ENCODE measurements around the gene TIGD1.

DNA sequence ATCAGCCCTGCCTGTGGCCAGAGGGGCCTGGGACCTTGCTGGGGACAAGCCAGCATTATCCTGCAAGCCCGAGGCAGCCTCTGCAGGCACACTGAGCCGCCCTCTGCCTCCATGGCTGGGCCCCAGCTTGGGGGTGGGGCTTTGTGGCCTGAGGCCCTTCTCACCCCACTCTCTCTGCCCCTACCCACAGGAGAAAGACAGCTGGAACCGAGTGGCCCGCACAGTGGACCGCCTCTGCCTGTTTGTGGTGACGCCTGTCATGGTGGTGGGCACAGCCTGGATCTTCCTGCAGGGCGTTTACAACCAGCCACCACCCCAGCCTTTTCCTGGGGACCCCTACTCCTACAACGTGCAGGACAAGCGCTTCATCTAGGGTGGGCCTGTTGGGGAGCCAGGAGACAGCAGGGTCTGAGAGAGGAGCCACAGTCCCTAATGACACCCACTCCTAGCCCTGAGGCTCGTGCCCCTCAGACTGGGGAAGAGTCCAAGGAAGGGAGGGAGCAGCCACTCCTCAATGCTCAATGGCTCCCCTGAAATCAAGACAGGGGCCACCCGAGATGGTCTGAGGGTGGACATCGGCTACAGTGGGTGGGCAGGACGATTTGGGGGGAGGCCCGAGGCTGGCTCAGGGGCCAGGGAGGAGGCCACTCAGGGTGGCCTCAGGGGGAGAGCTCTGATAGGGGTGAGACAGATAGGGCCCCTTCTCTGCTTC lies 15.3 kb downstream of the TIGD1 start:
- TF ChIP-seq ARNTL (CRISPR knock-in tag; IDR thresholded peaks at IDR 0.05; ENCODE audit: borderline replicate concordance, low read depth) (no peak), TOX (CRISPR knock-in tag; IDR thresholded peaks at IDR 0.05; ENCODE audit: borderline replicate concordance) (no peak), BACH2 (CRISPR knock-in tag; IDR thresholded peaks at IDR 0.05; ENCODE audit: borderline replicate concordance) (no peak), ZFP30 (CRISPR knock-in tag; IDR thresholded peaks at IDR 0.05) (no peak), TCF4 (CRISPR knock-in tag; IDR thresholded peaks at IDR 0.05; ENCODE audit: borderline replicate concordance) (no peak), PPARA (CRISPR knock-in tag; IDR thresholded peaks at IDR 0.05; ENCODE audit: borderline replicate concordance) (no peak), GLIS3 (CRISPR knock-in tag; IDR thresholded peaks at IDR 0.05) (no peak), OSR1 (CRISPR knock-in tag; IDR thresholded peaks at IDR 0.05) (no peak), CSDC2 (CRISPR knock-in tag; IDR thresholded peaks at IDR 0.05) (no peak), ZNF565 (CRISPR knock-in tag; conservative IDR thresholded peaks at IDR 0.05; ENCODE audit: low read depth) (no peak)
- TF ChIP-seq, protein P1, sequence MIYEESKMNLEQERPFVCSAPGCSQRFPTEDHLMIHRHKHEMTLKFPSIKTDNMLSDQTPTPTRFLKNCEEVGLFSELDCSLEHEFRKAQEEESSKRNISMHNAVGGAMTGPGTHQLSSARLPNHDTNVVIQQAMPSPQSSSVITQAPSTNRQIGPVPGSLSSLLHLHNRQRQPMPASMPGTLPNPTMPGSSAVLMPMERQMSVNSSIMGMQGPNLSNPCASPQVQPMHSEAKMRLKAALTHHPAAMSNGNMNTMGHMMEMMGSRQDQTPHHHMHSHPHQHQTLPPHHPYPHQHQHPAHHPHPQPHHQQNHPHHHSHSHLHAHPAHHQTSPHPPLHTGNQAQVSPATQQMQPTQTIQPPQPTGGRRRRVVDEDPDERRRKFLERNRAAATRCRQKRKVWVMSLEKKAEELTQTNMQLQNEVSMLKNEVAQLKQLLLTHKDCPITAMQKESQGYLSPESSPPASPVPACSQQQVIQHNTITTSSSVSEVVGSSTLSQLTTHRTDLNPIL (CRISPR knock-in tag; IDR thresholded peaks at IDR 0.05; ENCODE audit: low read depth) = no peak
- TF ChIP-seq, protein P2, sequence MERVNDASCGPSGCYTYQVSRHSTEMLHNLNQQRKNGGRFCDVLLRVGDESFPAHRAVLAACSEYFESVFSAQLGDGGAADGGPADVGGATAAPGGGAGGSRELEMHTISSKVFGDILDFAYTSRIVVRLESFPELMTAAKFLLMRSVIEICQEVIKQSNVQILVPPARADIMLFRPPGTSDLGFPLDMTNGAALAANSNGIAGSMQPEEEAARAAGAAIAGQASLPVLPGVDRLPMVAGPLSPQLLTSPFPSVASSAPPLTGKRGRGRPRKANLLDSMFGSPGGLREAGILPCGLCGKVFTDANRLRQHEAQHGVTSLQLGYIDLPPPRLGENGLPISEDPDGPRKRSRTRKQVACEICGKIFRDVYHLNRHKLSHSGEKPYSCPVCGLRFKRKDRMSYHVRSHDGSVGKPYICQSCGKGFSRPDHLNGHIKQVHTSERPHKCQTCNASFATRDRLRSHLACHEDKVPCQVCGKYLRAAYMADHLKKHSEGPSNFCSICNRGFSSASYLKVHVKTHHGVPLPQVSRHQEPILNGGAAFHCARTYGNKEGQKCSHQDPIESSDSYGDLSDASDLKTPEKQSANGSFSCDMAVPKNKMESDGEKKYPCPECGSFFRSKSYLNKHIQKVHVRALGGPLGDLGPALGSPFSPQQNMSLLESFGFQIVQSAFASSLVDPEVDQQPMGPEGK (CRISPR knock-in tag; IDR thresholded peaks at IDR 0.05; ENCODE audit: borderline replicate concordance) = no peak
- TF ChIP-seq, protein P3, sequence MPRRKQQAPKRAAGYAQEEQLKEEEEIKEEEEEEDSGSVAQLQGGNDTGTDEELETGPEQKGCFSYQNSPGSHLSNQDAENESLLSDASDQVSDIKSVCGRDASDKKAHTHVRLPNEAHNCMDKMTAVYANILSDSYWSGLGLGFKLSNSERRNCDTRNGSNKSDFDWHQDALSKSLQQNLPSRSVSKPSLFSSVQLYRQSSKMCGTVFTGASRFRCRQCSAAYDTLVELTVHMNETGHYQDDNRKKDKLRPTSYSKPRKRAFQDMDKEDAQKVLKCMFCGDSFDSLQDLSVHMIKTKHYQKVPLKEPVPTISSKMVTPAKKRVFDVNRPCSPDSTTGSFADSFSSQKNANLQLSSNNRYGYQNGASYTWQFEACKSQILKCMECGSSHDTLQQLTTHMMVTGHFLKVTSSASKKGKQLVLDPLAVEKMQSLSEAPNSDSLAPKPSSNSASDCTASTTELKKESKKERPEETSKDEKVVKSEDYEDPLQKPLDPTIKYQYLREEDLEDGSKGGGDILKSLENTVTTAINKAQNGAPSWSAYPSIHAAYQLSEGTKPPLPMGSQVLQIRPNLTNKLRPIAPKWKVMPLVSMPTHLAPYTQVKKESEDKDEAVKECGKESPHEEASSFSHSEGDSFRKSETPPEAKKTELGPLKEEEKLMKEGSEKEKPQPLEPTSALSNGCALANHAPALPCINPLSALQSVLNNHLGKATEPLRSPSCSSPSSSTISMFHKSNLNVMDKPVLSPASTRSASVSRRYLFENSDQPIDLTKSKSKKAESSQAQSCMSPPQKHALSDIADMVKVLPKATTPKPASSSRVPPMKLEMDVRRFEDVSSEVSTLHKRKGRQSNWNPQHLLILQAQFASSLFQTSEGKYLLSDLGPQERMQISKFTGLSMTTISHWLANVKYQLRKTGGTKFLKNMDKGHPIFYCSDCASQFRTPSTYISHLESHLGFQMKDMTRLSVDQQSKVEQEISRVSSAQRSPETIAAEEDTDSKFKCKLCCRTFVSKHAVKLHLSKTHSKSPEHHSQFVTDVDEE (CRISPR knock-in tag; IDR thresholded peaks at IDR 0.05) = no peak

Data from SK-N-SH treated with all-trans-retinoic acid at 6 μM for 48 hours (cell line).